Duodenal mucosa (tissue), 2 donors: Measurements from ENCODE around the gene GGPS1.
"Not testable (repeated sequence)": the region's sequence is repeated elsewhere in the genome, so short reads cannot be mapped to it uniquely, and the experiment has no call there.

Experiments used
- H3K27ac ChIP-seq: one replicate; pipeline ENCODE4 v1.7.0; 2013; ENCODE audit warnings: low read depth, low read length
- H3K27me3 ChIP-seq, 2 donors: one replicate each; pipeline ENCODE4 v1.7.0; 2013; ENCODE audit warnings: low read length in 2 of 2, control low read depth in 1 of 2; ENCODE audit not compliant: insufficient read depth in 2 of 2, control insufficient read depth in 1 of 2
- H3K36me3 ChIP-seq, 2 donors: one replicate each; pipeline ENCODE4 v1.7.0; 2013; ENCODE audit warnings: low read length in 2 of 2, control low read depth in 1 of 2; ENCODE audit not compliant: insufficient read depth in 2 of 2, control insufficient read depth in 1 of 2
- H3K4me1 ChIP-seq, 2 donors: one replicate each; pipeline ENCODE4 v1.7.0; 2013; ENCODE audit warnings: low read length in 2 of 2, control low read depth in 1 of 2; ENCODE audit not compliant: insufficient read depth in 2 of 2, control insufficient read depth in 1 of 2
- H3K4me3 ChIP-seq, 2 donors: one replicate each; pipeline ENCODE4 v1.7.0; 2013; ENCODE audit warnings: low read length in 2 of 2, low read depth in 1 of 2
- H3K9ac ChIP-seq, 2 donors: one replicate each; pipeline ENCODE4 v1.7.0; 2013; ENCODE audit warnings: low read length in 2 of 2, low read depth in 1 of 2
- H3K9me3 ChIP-seq, 2 donors: one replicate each; pipeline ENCODE4 v1.7.0; 2013; ENCODE audit warnings: low read length in 2 of 2, control low read depth in 1 of 2; ENCODE audit not compliant: control insufficient read depth in 1 of 2

GGPS1 gene

GRCh38 chr1:235304549-235305451 lies 23.6 kb upstream of the GGPS1 start:
- Histone ChIP-seq H3K9me3 (no peaks in the 10 kb centered on the region), H3K4me1 (peaks cover 3 to 20% of the 10 kb centered on the region in 2 donors), H3K9ac (no peak overlapping the region), H3K27ac (no peak overlapping the region), H3K36me3 (no peaks in the 10 kb centered on the region), H3K27me3 (no peaks in the 10 kb centered on the region), H3K4me3 (no peak overlapping the region)

- Histone ChIP-seq H3K9me3 (no peaks in the 10 kb centered on the region), H3K27me3 (no peaks in the 10 kb centered on the region), H3K36me3 (peaks cover 0 to 3% of the 10 kb centered on the region in 2 donors), H3K4me1 (peaks cover 0 to 17% of the 10 kb centered on the region in 2 donors), H3K9ac (no peak overlapping the region), H3K27ac (no peak overlapping the region), H3K4me3 (no peak overlapping the region)
These were observed 20.9 kb upstream of the GGPS1 start for GRCh38 chr1:235307158-235308124.

- H3K4me1 ChIP-seq = peaks cover 9 to 17% of the 10 kb centered on the region in 2 donors
- not testable (repeated sequence) for H3K27me3 ChIP-seq, H3K27ac ChIP-seq, H3K9me3 ChIP-seq, H3K9ac ChIP-seq, H3K36me3 ChIP-seq, H3K4me3 ChIP-seq
These were observed 19.2 kb upstream of the GGPS1 start for GRCh38 chr1:235309206-235309605.

GRCh38 chr1:235313262-235313661 lies 15.1 kb upstream of the GGPS1 start:
- Histone ChIP-seq H3K27ac (no peak overlapping the region), H3K9me3 (no peaks in the 10 kb centered on the region), H3K27me3 (no peaks in the 10 kb centered on the region), H3K4me3 (no peak overlapping the region), H3K36me3 (peaks cover 0 to 3% of the 10 kb centered on the region in 2 donors), H3K9ac (no peak overlapping the region), H3K4me1 (peaks cover 0 to 11% of the 10 kb centered on the region in 2 donors)

GRCh38 chr1:235313931-235314678 lies 14.3 kb upstream of the GGPS1 start:
- no peaks in the 10 kb centered on the region for H3K9me3 ChIP-seq
- no peak overlapping the region for H3K4me3 ChIP-seq
- peaks cover 0 to 11% of the 10 kb centered on the region in 2 donors for H3K4me1 ChIP-seq
- peaks cover 0 to 8% of the 10 kb centered on the region in 2 donors for H3K36me3 ChIP-seq
- no peak overlapping the region for H3K27ac ChIP-seq
- H3K27me3 ChIP-seq = no peaks in the 10 kb centered on the region
- peak overlapping the region in 1 of 2 donors; percentile 16 for H3K9ac ChIP-seq

GRCh38 chr1:235315173-235315572 lies 13.2 kb upstream of the GGPS1 start:
- H3K4me1 ChIP-seq = peaks cover 0 to 11% of the 10 kb centered on the region in 2 donors
- H3K36me3 ChIP-seq = peaks cover 0 to 11% of the 10 kb centered on the region in 2 donors
- no peaks in the 10 kb centered on the region for H3K9me3 ChIP-seq
- no peaks in the 10 kb centered on the region for H3K27me3 ChIP-seq
- H3K4me3 ChIP-seq = no peak overlapping the region
- no peak overlapping the region for H3K27ac ChIP-seq
- no peak overlapping the region for H3K9ac ChIP-seq

GRCh38 chr1:235315735-235316134 lies 12.6 kb upstream of the GGPS1 start:
- H3K9me3 ChIP-seq = no peaks in the 10 kb centered on the region
- H3K36me3 ChIP-seq = peaks cover 0 to 11% of the 10 kb centered on the region in 2 donors
- H3K4me3 ChIP-seq = no peak overlapping the region
- H3K27ac ChIP-seq = no peak overlapping the region
- H3K27me3 ChIP-seq = no peaks in the 10 kb centered on the region
- peaks cover 0 to 11% of the 10 kb centered on the region in 2 donors for H3K4me1 ChIP-seq
- no peak overlapping the region for H3K9ac ChIP-seq

- peaks cover 0 to 11% of the 10 kb centered on the region in 2 donors for H3K4me1 ChIP-seq
- no peaks in the 10 kb centered on the region for H3K27me3 ChIP-seq
- H3K27ac ChIP-seq = no peak overlapping the region
- H3K36me3 ChIP-seq = peaks cover 0 to 8% of the 10 kb centered on the region in 2 donors
- no peak overlapping the region for H3K4me3 ChIP-seq
- H3K9me3 ChIP-seq = no peaks in the 10 kb centered on the region
- no peak overlapping the region for H3K9ac ChIP-seq
These were observed 11.2 kb upstream of the GGPS1 start for GRCh38 chr1:235317168-235317567.

GRCh38 chr1:235319255-235319654 lies 9.1 kb upstream of the GGPS1 start:
- Histone ChIP-seq H3K27ac (no peak overlapping the region), H3K36me3 (peaks cover 0 to 8% of the 10 kb centered on the region in 2 donors), H3K4me3 (no peak overlapping the region), H3K9ac (no peak overlapping the region), H3K9me3 (no peaks in the 10 kb centered on the region), H3K4me1 (peaks cover 0 to 5% of the 10 kb centered on the region in 2 donors), H3K27me3 (no peaks in the 10 kb centered on the region)
